Suprapubic skin (tissue), 4 donors: ENCODE measurements around the gene CHD9NB.

Source experiments
- POLR2A ChIP-seq, 2 donors: fragments of 450-650 bp; IDR thresholded peaks; one replicate each; pipeline ENCODE4 v1.6.1; 2017; ENCODE audit warnings: antibody characterized with exemption in 2 of 2, mild to moderate bottlenecking in 2 of 2, moderate library complexity in 2 of 2
- POLR2AphosphoS5 ChIP-seq, 3 donors: sonication (generic); formaldehyde crosslinking; IDR thresholded peaks; one replicate each; pipeline ENCODE4 v1.6.1; 2017; ENCODE audit warnings: antibody characterized with exemption in 3 of 3

DNA sequence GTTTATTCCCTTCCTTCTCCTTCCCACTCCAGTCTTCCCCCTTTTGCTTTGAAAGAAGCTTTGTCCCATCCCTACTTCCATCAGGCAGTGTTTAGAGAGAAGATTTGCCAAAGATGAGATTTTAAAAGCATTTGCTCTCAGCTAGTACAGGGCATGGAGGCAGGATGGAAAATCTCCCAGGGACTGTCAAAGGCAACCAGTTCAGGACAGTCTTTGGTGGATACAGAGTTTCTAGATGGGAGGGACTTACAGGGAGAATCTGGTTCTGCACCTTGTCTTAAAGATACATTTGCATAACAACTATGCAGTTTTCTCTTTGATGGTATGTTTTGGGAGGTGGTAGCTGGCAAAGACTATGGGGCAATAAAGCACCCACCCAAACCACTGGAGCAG lies 28.3 kb upstream of the CHD9NB start:
- TF ChIP-seq POLR2AphosphoS5 (IDR thresholded peaks at IDR 0.05) (no peak), POLR2A (IDR thresholded peaks at IDR 0.05) (no peak)
